GM21528 (cell line): ENCODE measurements around the gene CATSPER3.

Source experiments
- ATAC-seq: cut with Tn5 transposase; IDR thresholded peaks from one replicate; pipeline ENCODE4 v1.9.1; 2021; ENCODE audit warnings: mild to moderate bottlenecking, moderate library complexity; ENCODE audit not compliant: unreplicated experiment, low FRiP score

The CATSPER3 gene

GRCh38 chr5:135056316-135057030, 88.8 kb downstream of the CATSPER3 start:
- no peak for ATAC-seq

DNA sequence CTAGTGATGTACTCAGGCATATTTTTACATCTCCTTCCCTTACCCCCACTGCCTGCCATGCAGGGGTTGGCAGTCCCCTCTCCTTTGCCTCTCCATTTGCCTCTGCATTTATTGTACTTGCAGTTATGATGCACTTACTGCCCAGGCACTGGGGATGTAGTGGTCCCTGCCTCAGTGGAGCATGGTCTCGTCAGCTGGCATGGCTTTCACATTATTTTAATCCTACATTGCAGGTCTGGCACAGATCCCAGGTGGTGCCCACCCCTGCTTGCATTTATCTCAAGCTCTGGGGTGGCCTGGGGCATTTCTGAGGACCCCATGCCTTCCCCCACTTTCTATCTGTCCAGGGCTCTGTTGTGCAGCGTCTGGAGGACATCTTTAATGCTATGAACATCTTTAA, 89.5 kb downstream of the CATSPER3 start:
- no peak for ATAC-seq

GRCh38 chr5:135058331-135058732, 90.6 kb downstream of the CATSPER3 start:
- no peak for ATAC-seq

GRCh38 chr5:135059000-135059923, 91.6 kb downstream of the CATSPER3 start:
- no peak for ATAC-seq

- ATAC-seq, result no peak
Measured at GRCh38 chr5:135060021-135060420, 92.3 kb downstream of the CATSPER3 start.

- no peak for ATAC-seq
Measured at GRCh38 chr5:135061001-135061400, 93.3 kb downstream of the CATSPER3 start.
